NCI-H460 (cell line): Measurements from ENCODE around the gene NFE2L1. TPM values are rescaled to one million over a fixed set of nuclear protein-coding genes. Genes with fewer than 3 reads are reported as not detected.
"Not testable (repeated sequence)": the region's sequence is repeated elsewhere in the genome, so short reads cannot be mapped to it uniquely, and the experiment has no call there.

Experiments used
- DNase-seq: peaks from one replicate; pipeline ENCODE4 v3.0.0-alpha.2; 2016; ENCODE audit warnings: low read depth; ENCODE audit errors: extremely low read depth
- total RNA-seq: library from RNA; depleted of rRNA; stranded (reverse); fragments of >200 nt; shearing (Covaris generic); gene quantifications from 2 replicates; pipeline ENCODE4 v1.2.3, GENCODE V29; 2014

Gene NFE2L1
- total RNA-seq, 1 experiment from 2014 or later, result 142 TPM

DNA sequence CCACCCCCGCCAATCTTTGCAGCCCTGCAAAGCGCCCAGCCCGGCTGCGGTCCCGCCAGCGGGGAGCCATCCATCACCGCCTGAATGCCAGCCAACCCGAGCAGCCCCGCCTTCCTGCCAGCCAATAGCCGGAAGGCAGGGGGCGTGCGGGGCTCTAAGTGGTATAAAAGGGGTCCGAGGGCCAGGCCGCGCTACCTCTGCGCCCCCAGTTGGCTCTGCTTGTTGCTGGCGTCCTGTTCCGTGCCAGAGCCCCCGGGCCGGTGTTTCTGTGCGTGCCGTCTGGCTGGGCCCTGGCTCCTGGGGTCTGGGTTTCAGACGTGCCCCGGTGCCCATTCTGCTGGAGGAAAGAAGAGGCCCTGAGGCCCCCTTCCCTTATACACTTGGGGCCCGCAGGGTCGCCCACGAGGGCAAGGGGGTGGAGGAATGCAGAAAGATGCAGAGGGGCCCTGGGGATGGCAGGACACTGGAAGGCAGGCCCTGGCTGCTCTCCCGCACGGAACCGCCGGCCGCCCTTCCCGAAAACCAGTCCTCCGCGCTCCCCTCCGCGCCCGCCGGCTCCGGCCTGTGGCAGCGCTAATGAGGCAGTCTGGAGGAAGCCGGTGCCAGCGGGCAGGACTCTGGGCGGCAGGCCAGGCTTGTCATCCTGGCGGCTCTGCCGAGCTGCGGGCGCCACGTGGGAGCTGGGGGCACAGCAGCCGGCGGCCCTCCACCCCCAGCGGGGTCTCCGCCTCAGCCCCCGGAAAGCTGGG, 24.6 kb upstream of the NFE2L1 start:
- DNase-seq, result peak; percentile 84

DNA sequence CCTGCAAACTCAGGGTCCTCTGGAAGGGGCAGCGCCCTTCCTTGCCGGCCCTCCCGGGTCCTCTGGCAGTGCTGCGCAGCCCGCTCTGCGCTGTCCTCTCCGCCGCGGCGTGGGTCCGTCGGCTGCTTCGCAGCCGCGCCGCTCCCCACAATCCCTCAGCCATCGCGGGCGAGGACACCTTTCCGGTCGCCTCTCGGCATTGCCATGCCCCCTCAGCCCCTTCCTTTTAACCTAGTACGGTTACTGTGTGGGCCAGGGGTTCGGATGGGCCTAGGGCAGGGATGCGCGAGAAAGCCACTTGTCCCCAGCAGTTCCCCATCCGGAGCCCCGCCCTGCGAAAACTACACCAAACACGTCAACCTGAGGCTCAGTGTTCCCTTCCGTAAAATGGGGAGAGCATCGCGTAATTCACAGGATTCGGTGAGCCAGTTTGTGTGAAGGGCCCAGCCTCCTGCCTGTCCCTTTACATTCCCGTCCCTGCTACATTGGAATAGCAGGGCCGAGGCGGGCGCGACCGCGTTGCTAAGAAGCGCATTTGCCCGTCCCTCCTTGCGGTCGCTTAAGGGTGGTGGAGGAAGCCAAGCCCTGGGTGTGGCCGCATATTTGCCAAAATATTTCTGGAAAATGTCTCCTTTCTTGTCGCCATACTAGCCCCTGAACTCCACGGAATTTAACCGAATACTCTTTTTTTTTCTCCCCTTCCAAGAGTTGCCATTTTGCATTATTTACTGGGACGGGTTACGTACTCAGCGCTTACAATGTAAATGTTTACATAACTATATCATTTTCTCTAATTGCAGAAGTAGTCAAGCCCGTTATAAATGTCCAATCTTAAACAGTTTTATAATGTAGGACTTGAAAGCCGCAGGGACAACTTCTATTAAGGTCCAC, 23.8 kb upstream of the NFE2L1 start:
- DNase-seq, result peak; percentile 54

DNA sequence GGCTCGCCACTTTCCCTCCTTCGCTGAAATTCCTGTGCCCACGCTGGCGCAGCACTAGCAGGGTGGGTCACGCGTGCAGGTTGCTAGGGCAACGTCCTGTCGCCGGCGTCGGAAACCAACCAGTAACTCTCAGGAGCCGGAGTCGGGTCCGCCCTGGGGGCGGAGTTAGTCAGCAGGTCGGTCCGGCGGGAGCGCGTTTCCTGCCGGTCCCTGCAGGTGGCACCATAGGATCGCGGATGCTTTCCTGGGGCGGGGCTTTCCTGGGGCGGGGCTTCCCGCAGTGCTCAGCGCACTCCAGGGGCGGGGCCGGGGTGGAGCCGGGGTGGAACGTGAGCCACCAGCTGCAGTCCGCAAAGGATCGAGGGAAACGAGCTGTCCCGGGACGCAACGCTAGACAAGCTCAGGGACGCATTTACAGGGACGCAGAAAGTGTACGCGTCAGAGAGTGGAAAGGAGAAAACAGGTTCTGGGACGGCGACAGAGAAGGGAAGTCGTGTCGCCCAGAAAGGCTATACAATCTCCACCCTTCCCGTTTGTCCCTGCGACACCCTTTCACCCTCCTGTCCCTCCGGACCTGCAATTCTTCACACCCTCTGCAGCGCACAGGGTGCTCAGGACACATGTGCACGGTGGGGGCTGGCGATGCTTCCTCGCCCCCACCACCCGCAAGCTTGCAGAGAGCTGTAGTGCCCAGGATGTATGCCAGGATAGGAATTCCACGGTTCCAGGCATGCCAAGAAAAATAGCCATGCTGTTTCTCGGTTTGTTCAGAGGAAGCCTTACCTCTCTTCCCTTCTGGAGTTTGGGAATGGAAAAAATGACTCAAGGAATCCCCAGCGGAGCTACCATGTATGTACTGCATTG, 22.9 kb upstream of the NFE2L1 start:
- DNase-seq, result peak; percentile 95

DNA sequence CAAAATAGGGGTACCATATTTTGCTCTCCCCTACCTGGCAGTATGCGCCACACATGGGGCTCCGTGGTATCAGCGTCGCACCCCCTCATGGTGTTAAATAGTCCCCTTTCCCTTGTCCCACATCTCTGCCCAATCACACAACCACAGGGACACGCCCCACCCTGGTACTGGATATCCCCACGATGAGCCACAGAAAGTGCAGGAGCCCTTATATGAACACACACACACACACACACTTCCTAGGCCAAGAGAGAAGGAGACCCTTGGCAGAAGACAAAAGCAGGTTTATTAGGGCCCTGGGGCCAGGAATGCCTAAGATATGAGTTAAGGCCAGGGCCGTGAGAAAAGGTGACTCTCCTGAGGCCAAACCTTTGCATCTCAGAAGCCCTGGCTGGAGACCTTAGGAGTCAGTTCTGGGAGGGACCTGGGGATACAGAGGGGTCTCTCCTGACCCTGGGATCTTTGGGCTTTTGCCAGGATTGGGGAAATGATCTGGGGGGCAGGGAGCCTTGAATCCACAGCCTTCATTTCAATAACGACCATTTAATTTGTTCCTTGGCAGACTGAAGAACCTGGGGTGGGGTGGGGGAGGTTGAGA, 22.2 kb upstream of the NFE2L1 start:
- DNase-seq, result no peak

DNA sequence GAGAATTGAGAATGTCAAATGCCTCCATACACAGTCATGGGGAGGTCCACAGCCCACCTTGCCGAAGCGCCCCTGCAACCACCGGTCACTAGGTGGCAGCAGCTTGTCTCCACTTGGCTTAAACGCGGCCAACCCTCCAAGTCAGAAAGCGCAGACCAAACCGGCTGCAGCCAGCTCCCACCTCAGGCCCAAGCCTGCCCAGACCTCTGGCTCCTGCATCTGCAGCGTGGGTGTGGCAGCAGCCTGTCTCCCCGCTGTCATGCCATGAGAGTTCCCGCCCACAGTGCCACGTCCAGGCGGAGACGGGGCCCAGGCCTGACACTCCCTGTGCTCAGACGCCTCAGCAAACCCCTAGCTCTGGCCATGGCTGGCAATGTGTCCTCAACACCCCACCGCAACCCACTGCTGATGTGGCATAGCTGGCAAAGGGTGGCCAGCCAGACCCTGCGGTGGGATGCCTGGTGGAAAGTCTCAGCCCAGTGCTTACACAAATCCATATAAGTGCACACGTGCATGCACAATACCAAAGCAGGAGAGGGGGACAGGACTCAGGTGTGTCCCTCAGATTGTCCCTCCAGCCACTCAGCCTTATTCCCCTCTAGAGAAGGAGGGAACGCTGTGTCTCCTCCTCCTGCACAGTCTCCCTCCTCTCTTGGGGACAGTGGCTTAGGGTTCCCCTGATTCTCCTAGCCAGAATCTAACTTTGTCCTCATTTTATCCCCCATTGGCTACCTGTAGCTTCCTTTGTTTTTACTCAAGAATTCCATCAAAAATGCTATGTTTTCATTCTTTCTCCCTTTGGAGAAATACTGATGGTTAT, 21.4 kb upstream of the NFE2L1 start:
- peak; percentile 75 for DNase-seq

DNA sequence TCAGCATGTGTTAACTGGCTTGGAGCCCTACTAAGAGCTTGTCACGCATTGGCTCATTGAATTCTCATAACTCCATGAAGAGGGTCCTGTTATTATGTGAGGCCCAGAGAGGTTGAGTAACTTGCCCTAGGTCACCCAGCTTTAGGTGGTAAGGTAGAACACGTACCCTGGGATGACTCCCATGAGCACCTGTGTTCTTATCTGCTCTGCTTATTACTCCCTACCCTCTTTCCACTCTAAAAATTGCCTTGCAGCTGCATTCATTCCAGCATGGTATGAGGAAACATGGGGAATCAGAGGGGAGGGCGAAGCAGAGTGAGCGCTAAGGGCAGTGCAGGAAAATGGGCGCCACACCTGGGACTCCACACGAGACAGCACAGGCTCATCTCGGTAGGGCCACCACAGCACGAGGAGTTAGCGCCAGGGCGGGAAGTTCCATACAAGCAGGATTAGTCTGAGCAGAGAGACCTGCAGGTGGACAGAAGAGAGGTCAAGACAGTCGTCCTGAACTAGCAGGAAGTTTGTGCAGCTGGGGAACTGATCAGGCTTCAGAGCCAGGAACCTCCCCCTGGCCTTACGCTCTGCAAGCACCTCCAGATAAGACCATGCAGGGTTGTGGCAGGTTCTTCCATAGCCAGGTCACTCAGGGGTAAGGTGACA, 20.7 kb upstream of the NFE2L1 start:
- no peak for DNase-seq

DNA sequence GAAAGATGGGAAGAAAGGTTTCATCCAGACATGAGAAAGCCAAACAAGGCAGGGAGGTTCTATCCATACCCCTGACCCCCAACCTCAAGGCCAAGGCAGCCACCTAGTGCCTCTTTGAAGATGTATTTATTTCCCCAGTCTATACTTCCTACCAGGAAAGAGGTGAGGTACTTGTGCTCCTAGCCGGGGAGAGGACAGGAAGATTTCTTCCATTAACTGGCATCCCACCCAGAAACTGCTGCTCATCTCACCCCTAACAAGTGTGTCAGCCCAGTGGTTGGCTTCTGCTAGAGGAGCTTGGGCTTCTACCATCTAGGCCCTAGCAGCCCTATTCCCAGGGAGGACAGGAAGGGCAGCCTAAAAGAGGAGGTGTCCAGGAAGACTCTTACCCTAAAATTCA, 19.4 kb upstream of the NFE2L1 start:
- no peak for DNase-seq

DNA sequence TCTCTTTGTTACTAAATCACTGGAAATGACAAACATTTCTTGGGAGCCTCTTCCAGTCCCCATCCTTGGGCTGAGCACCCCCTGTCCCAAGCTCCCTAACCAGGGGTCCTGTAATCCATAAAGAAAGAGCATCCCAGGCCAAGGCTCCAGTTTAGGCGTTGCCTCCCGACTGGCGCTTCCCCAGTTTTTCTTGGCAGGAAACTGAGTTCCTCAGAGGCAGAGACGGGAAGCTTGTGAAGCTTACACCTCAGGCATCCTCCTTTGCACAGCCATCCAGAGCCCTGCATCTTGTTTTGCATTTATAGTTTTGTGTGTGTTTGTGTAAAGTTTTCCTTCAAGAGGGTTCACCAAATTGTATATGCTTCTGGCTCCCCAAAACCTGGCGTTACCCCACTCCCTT, 17.6 kb upstream of the NFE2L1 start:
- DNase-seq, result no peak

DNA sequence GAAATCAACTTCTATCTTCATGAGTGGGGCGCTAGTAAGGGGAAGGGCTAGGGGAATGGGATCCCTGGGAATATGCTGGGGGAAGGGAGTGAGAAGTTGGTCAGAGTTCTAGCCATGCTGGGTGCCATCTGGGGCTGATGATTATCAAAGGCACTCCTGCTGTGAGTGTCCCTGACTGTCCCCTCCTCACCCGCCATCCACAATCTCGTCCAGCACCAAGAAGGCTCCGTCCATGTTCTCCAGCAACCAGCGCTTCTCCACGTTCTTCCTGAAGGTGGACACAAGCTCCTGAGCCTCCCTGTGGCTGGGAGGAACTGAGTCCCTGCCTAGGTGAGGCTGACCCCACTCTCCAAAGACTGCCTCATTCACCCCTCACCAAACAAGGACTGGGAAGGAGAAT, 16.2 kb upstream of the NFE2L1 start:
- DNase-seq, result no peak

DNA sequence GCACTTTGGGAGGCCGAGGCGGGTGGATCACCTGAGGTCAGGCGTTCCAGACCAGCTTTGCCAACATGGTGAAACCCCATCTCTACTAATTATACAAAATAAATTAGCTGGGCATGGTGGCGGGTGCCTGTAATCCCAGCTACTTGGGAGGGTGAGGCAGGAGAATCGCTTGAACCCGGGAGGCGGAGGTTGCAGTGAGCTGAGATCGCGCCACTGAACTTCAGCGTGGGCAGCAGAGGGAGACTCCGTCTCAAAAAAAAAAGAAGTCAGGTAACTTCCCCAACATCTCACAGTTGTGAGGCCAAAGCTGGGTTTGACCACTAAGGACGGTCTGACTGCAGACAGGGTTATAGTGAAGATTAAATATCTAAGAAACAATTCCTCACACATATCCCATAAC, 13.4 kb upstream of the NFE2L1 start:
- DNase-seq, result not testable (repeated sequence)

DNA sequence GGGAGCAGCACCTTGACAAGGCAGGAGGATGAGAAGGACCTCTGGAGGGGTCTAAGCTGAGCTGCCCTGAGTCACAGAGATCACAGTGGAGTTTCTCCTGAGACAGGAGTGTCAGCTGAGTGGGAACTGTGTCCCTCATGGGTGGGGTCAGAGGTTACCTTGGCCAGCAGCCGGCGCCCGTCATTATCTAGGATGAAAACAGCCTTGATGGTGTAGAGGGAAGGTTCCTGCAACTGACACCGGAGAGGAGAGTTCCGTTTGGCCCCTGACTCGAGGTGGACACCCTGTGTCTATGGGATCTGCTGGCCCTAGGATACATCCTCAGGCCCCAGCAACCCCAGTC, 11.5 kb upstream of the NFE2L1 start:
- DNase-seq, result no peak

DNA sequence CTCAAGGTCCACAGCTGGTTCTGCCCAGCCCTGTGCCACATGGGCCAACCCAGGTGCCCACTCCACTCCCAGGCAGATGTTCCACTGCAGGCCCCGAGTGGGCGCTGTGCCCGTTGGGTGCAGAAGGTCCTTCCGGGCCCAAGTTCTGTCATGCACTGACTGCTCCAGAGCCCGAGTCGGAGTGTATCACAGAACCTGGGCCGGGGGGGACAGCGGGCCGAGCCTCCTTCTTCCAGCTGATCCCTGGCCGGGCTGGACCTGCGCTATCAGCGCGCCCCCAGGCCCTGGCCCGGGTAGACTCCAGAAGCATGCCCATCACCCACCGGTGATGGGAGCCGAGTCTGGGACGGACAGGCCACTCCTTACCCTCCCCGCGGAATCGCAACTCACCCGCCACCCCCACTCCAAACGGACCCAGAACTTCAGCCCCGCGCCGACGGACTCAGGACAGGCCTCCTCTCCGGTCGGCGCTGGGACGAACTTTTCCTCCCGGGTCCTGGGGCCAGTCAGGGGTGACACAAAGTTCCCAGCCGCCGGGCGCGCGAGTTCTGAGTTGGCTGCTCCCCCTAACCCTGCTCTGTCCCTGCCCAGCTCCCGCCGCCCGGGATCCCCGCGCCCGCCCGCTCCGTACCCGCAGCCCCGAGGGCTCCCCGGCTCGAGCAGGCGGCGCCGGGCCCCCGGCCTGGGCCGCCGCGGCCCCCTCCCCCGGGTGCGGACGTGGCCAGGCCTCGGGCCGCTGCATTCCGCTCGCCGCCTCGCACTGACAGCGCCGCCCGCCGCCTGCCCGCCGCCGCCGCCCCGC, 10.9 kb upstream of the NFE2L1 start, which contains the start of gene COPZ2:
Gene COPZ2, minus strand, starts transcription at position 762 of the 802 bp plus-strand sequence. Its CDS starts 20 bp downstream, at position 742.
- DNase-seq, result peak; percentile 43

DNA sequence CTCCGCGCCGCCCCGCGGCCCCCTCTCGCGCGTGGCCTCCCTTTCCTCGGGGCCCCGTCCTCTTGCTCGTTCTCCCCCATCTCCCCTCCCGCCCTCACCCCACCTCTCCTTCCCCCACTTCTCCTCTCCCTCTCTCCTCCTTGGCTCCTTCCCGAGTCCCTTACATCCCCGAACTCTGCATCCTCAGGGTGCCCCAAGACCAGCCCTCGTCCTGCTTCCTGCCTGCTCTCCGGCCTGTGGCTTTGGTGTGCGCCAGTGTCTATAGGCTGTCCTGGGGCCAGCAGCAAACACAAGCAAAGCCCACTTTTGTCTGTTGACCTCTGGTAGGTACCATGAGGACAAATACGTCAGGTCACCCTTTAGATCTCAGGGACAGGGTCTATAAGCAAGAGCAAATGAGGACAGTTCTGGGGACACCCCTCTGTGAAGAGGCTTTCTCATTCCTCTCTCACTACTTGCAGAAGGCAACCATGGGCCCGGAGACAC, 10.3 kb upstream of the NFE2L1 start:
- DNase-seq, result no peak

DNA sequence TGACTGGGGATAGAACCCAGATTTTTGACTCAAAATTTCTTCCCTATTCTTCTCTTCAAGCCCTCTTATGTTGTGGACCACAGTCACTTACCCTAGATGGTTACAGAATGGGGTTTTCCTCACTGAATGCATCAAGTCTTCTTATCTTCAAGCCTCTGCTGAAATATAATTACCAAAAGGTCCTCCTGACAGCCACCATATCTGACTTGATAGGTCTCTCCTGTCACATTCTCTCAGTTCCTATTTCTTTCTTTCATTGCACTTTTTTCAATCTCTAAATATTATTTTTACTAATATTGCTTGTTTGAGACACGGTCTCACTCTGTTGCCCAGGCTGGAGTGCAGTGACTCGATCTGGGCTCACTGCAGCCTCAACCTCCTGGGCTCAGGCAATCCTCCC, 9.5 kb upstream of the NFE2L1 start:
- DNase-seq, result no peak

DNA sequence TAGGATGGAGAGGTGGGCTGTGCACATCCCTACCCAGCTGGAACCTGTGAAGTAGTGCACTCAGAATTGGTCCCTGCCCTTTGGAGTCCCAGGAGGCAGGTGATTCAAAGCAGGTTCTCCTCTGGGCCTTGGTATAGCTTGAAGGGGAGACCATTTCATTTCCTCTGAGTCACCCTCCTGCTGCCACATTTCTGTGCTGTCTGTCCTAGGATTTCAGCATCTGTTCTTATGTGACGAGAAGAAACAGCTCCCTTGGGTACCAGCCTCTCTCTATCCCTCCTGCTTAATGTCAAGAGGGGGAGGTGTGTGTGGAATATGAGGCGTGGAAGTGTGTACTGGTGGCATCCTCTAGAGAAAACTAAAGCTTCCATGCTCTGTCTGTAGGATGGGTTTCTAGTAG, 5.0 kb upstream of the NFE2L1 start:
- DNase-seq, result no peak

DNA sequence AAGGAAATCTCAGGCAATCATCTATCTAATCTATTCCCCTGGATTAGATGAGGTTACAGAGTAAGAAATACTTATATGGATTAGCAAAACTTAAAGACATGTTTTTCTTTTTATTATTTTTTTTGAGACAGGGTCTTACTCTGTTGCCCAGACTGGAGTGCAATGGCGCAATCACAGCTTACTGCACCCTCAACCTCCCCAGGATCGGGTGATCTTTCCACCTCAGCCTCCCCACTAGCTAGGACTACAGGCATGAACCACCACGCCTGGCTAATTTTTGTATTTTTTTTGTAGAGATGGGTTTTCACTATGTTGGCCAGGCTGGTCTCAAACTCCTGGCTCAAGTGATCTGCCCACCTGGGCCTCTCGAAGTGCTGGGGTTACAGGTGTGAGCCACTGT, 3.3 kb upstream of the NFE2L1 start:
- DNase-seq, result no peak

DNA sequence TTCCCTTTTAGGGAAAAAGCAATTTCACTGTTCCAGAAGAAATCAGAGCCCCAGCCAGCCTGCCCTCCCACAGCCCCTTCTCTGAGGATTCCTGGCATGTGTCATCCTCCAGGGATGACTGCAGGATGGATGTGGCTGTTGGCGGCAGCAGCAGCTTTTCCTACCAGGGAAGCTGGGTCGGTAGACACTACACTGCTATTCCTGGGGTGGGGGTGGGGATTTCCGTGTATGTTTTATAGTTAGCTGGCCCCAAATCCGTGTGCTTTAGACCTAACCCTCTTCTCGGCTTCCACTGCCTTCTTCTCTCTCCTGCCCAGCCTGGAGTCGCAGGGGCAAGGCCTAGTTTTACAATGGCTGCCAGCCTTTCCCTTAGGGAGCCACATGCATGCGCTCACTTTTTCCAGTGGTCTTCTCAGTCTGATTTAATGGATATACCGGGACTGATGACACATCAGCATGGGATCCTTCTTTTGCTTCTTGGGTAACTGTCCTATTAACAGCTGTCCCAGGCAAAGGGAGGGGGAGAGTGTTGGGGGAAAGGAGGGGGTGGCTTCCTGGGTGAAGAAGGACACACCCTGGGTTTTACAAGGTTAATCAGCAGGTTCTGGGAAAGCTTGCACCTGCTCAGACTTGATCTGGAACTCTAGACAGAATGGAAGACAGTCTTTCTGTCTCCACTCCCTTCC, 2.7 kb upstream of the NFE2L1 start:
- DNase-seq, result no peak

DNA sequence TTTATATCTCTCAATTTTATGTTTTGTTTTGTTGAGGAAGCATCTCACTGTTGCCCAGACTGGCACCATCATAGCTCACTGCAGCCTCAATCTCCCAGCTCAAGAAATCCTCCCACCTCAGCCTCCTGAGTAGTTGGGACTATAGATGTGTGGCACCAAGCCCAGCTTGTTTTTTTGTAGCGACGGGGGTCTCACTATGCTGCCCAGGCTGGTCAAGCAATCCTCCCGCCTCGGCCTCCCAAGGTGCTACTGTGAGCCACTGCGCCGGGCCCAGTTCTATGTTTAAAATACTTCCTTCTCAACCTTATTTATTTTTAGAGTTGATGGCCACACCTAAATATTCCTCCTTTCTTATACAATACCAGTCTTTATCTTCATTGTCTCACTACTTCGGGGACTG, 1.9 kb upstream of the NFE2L1 start:
- DNase-seq, result no peak
